Measurements from ENCODE around the gene GPLD1.

GRCh38 chr6:24535210-24535609, 45.8 kb upstream of the GPLD1 start:
- TF ChIP-seq CTCF (conservative IDR thresholded peaks at IDR 0.05) (no peak), ZFX (IDR thresholded peaks at IDR 0.05) (no peak)
